K562 (cell line): ENCODE results near the gene DLST. TPM values are rescaled to one million over a fixed set of nuclear protein-coding genes. Genes with fewer than 3 reads are reported as not detected.
A peak's percentile ranks its signal among the peaks of the same experiment; 100 is the strongest.

Experiments used
- ATAC-seq: fragments of 200-7000 bp; cut with Tn5 transposase; 3 replicates; pipeline ENCODE4 v1.9.1; 2020; ENCODE audit warnings: moderate library complexity
- BruUV-seq: library from RNA; stranded (reverse); fragments of 400-500 nt; replicated peaks from 2 replicates; lab custom pipeline; 2021; lab: Mats Ljungman, UMichigan
- CTCF ChIA-PET: fragments of 300-600 bp; formaldehyde crosslinking; extraction: SDS; loops from one replicate; lab custom pipeline; 2021; ENCODE audit warnings: low intra/inter-chr PET ratio; lab: Yijun Ruan, JAX
- POLR2A ChIA-PET: fragments of 300-600, 350-650 bp; sonication (Branson Sonifier 250); formaldehyde crosslinking; extraction: SDS; loops from one replicate; lab custom pipeline; 2021; ENCODE audit warnings: antibody characterized with exemption, inconsistent platforms; lab: Yijun Ruan, JAX
- DNase-seq, 4 experiments: peaks; one replicate each; pipeline versions ENCODE4 v3.0.0 to v3.0.0-alpha.2; 2011 to 2018; ENCODE audit warnings: low spot score in 3 of 4, mixed read lengths in 3 of 4; ENCODE audit errors: extremely low read depth in 1 of 4
- FAIRE-seq: peaks from 2 replicates; lab custom pipeline; 2011; peaks lifted over from hg19 to GRCh38; lab: Jason Lieb, UNC
- H2AFZ ChIP-seq: 2 replicates; pipeline ENCODE4 v1.6.0; 2011; ENCODE audit warnings: low read depth, low read length, control low read depth, inconsistent platforms
- H3K27ac ChIP-seq: fragments of 200-600 bp; 3 replicates; pipeline ENCODE4 v1.8.0; 2011; ENCODE audit warnings: low read depth, mild to moderate bottlenecking, control low read depth, inconsistent platforms, low read length, moderate library complexity, mixed read lengths; ENCODE audit errors: extremely low read depth
- H3K27me3 ChIP-seq, 2 experiments: fragments of 300-600 bp in 1 of 2; 2 replicates in 1 of 2; 3 replicates in 1 of 2; pipeline versions ENCODE4 v1.6.0 to v1.8.0; 2011; ENCODE audit warnings: inconsistent platforms in 2 of 2, low read length in 2 of 2, mild to moderate bottlenecking in 1 of 2, mixed read lengths in 1 of 2, moderate library complexity in 1 of 2; ENCODE audit not compliant: control insufficient read depth in 2 of 2, insufficient read depth in 2 of 2
- H3K36me3 ChIP-seq: fragments of 300-600 bp; 3 replicates; pipeline ENCODE4 v1.8.0; 2011; ENCODE audit warnings: mild to moderate bottlenecking, low read length, inconsistent platforms; ENCODE audit not compliant: control insufficient read depth, insufficient read depth
- H3K4me1 ChIP-seq, 2 experiments: fragments of 200-600 bp in 1 of 2; replicated peaks in 1 of 2; 2 replicates in 1 of 2; 3 replicates in 1 of 2; pipeline versions ENCODE4 v1.5.1 to v1.8.0; 2011; ENCODE audit warnings: inconsistent platforms in 2 of 2, low read length in 2 of 2, mild to moderate bottlenecking in 1 of 2, mixed read lengths in 1 of 2, moderate library complexity in 1 of 2; ENCODE audit not compliant: control insufficient read depth in 2 of 2, insufficient read depth in 2 of 2
- H3K4me2 ChIP-seq: 2 replicates; pipeline ENCODE4 v1.6.1; 2011; ENCODE audit warnings: low read length, control low read depth, inconsistent platforms, mixed read lengths; ENCODE audit not compliant: insufficient read depth
- H3K4me3 ChIP-seq: fragments of 200-600 bp; sonication (generic), shearing (Covaris generic); 2 replicates; pipeline ENCODE4 v1.5.1; 2016; ENCODE audit warnings: control low read depth, inconsistent platforms
- H3K79me2 ChIP-seq: fragments of 200-600 bp; 3 replicates; pipeline ENCODE4 v1.8.0; 2011; ENCODE audit warnings: low read length, inconsistent platforms; ENCODE audit not compliant: control insufficient read depth, insufficient read depth
- H3K9ac ChIP-seq, 2 experiments: 2 replicates each; pipeline versions ENCODE4 v1.6.0 to v1.6.1; 2011; ENCODE audit warnings: low read depth in 2 of 2, low read length in 2 of 2, control low read depth in 1 of 2, inconsistent platforms in 1 of 2, mild to moderate bottlenecking in 1 of 2, mixed read lengths in 1 of 2; ENCODE audit not compliant: insufficient read depth in 1 of 2
- H3K9me1 ChIP-seq: one replicate; pipeline ENCODE4 v1.6.0; 2011; ENCODE audit warnings: inconsistent platforms, mild to moderate bottlenecking, low read length, moderate library complexity; ENCODE audit not compliant: control insufficient read depth, insufficient read depth
- H3K9me3 ChIP-seq: replicated peaks from 2 replicates; pipeline ENCODE4 v1.5.1; 2011; ENCODE audit warnings: low read depth, low read length, inconsistent platforms; ENCODE audit not compliant: control insufficient read depth, insufficient read depth
- H4K20me1 ChIP-seq: replicated peaks from 2 replicates; pipeline ENCODE4 v1.6.1; 2011; ENCODE audit warnings: low read length, inconsistent platforms, mixed read lengths; ENCODE audit not compliant: control insufficient read depth, insufficient read depth
- ARHGAP35 ChIP-seq: fragments of 450-650 bp; IDR thresholded peaks from 2 replicates; pipeline ENCODE4 v1.6.1; 2018; ENCODE audit not compliant: partially characterized antibody
- BCOR ChIP-seq: fragments of 450-650 bp; IDR thresholded peaks from 2 replicates; pipeline ENCODE4 v1.6.1; 2016
- ESRRB ChIP-seq: fragments of 250-450 bp; sonication (Bioruptor Pico); IDR thresholded peaks from 2 replicates; pipeline ENCODE4 v1.5.0; 2020; ENCODE audit warnings: mild to moderate bottlenecking, moderate library complexity, borderline replicate concordance
- FOS ChIP-seq: IDR thresholded peaks from 3 replicates; pipeline ENCODE4 v1.6.1; 2011; ENCODE audit not compliant: insufficient read length; ENCODE audit errors: extremely low read depth
- FOXJ2 ChIP-seq: fragments of 200-800 bp; sonication (Bioruptor generic); IDR thresholded peaks from 2 replicates; pipeline ENCODE4 v1.6.1; 2016; ENCODE audit warnings: missing genetic modification characterization, missing compliant biosample characterization
- GTF2E2 ChIP-seq: fragments of 200-800 bp; sonication (Bioruptor generic); IDR thresholded peaks from 2 replicates; pipeline ENCODE4 v1.6.1; 2016; ENCODE audit warnings: missing genetic modification characterization, missing compliant biosample characterization
- MCM3 ChIP-seq: fragments of 450-650 bp; IDR thresholded peaks from 2 replicates; pipeline ENCODE4 v1.6.1; 2016
- NBN ChIP-seq: fragments of 450-650 bp; IDR thresholded peaks from 2 replicates; pipeline ENCODE4 v1.6.1; 2016; ENCODE audit warnings: low read depth, mild to moderate bottlenecking
- NCOR1 ChIP-seq: fragments of 450-650 bp; IDR thresholded peaks from 2 replicates; pipeline ENCODE4 v1.6.1; 2016; ENCODE audit warnings: mild to moderate bottlenecking, moderate library complexity
- NR3C1 ChIP-seq: sonication (generic); formaldehyde crosslinking; IDR thresholded peaks from 2 replicates; pipeline ENCODE4 v1.8.1; 2022; ENCODE audit warnings: missing genetic modification reagents
- NR4A1 ChIP-seq, 2 experiments: fragments of 250-450 bp in 1 of 2; fragments of 450-650 bp in 1 of 2; sonication (Bioruptor Pico) in 1 of 2; IDR thresholded peaks; 2 replicates each; pipeline versions ENCODE4 v1.4.0 to v1.6.1; 2016 to 2020; ENCODE audit warnings: mild to moderate bottlenecking in 2 of 2, missing compliant biosample characterization in 1 of 2, missing genetic modification characterization in 1 of 2, moderate library complexity in 1 of 2
- PATZ1 ChIP-seq: fragments of 250-450 bp; sonication (Bioruptor Pico); IDR thresholded peaks from 2 replicates; pipeline ENCODE4 v1.5.0; 2020; ENCODE audit warnings: mild to moderate bottlenecking, borderline replicate concordance
- PTTG1 ChIP-seq: fragments of 450-650 bp; IDR thresholded peaks from 2 replicates; pipeline ENCODE4 v1.6.1; 2016; ENCODE audit warnings: low read depth, mild to moderate bottlenecking, missing genetic modification characterization, missing compliant biosample characterization
- SMAD4 ChIP-seq: fragments of 250-450 bp; sonication (Bioruptor Pico); conservative IDR thresholded peaks from 2 replicates; pipeline ENCODE4 v1.8.0; 2021; ENCODE audit warnings: inconsistent platforms, mild to moderate bottlenecking, moderate library complexity
- TBL1XR1 ChIP-seq, 2 experiments: IDR thresholded peaks; 2 replicates each; pipeline ENCODE4 v1.6.1; 2012; ENCODE audit warnings: improper control_type of control experiment in 2 of 2, low read length in 2 of 2, mild to moderate bottlenecking in 1 of 2
- TGIF2 ChIP-seq: sonication (generic); formaldehyde crosslinking; IDR thresholded peaks from 2 replicates; pipeline ENCODE4 v1.8.1; 2022; ENCODE audit warnings: mild to moderate bottlenecking, missing genetic modification reagents, moderate library complexity
- VEZF1 ChIP-seq: fragments of 200-800 bp; sonication (Bioruptor generic); IDR thresholded peaks from 2 replicates; pipeline ENCODE4 v1.6.1; 2017; ENCODE audit warnings: missing genetic modification characterization, missing compliant biosample characterization
- ZNF121 ChIP-seq: sonication (generic); formaldehyde crosslinking; conservative IDR thresholded peaks from 2 replicates; pipeline ENCODE4 v1.8.0; 2022; ENCODE audit warnings: missing genetic modification reagents
- ZNF41 ChIP-seq: fragments of 250-450 bp; sonication (Bioruptor Pico); conservative IDR thresholded peaks from 2 replicates; pipeline ENCODE4 v1.4.0; 2020; ENCODE audit warnings: mild to moderate bottlenecking
- WGBS: fragments of 100-300 bp; shearing (Covaris generic); methylation state at CpG from one replicate; pipeline ENCODE4 v1.1.6; 2016; ENCODE audit warnings: low coverage, mixed read lengths; ENCODE audit not compliant: insufficient coverage; ENCODE audit errors: missing lambda C conversion rate; 5-methylcytosine and 5-hydroxymethylcytosine counted together
- in situ Hi-C: fragments of 300-500 bp; cut with MboI; formaldehyde crosslinking; loops from 4 replicates; pipeline ENCODE4 v1.15.0; 2018; ENCODE audit warnings: inconsistent platforms, mixed read lengths
- intact Hi-C: fragments of 100-400 bp; cut with micrococcal nuclease; formaldehyde crosslinking; loops from 2 replicates; pipeline ENCODE4 v1.14.2; 2022
- polyA plus RNA-seq, 8 experiments: library from polyadenylated mRNA; depleted of rRNA in 4 of 8; stranded (reverse) in 5 of 8; unstranded in 3 of 8; fragments of >200 nt; fragmentation: Nextera tagmentation in 2 of 8; fragmentation: Illumina TruSeq in 1 of 8; extraction: Ambion mirVana in 2 of 8; extraction: Trizol in 1 of 8; gene quantifications; 2 replicates each; pipeline versions ENCODE4 v1.2.1 to v1.2.3, GENCODE V29; 2011 to 2014; ENCODE audit warnings: inconsistent platforms in 1 of 8, missing spikeins in 1 of 8
- total RNA-seq, 7 experiments: library from RNA; depleted of rRNA in 6 of 7; stranded (reverse); fragments of >200 nt in 6 of 7; fragmentation: Illumina TruSeq in 2 of 7; extraction: Trizol in 2 of 7; gene quantifications; 2 replicates each; pipeline versions ENCODE4 v1.2.1 to v1.2.3, GENCODE V29; 2011 to 2021; ENCODE audit warnings: low replicate concordance in 1 of 7

The DLST gene
- total and polyA plus RNA-seq, 9 of the 15 experiments (the other 6 are each of a cell fraction or from before 2014, with no cell fraction given) = 3.0 to 73.7 (median 45.4) TPM

- TF ChIP-seq PATZ1 (no peak), NCOR1 (no peak), PTTG1 (no peak)
Measured at GRCh38 chr14:74951443-74952179, 69.9 kb downstream of the DLST start (continued).

- ATAC-seq (no peak), DNase-seq (no peak), FAIRE-seq (no peak)
- Histone ChIP-seq H3K36me3 (no peaks in the 10 kb centered on the region), H3K9ac (peak overlapping the region in 1 of 2 experiments; percentile 36; a peak in 2 of 4 replicates), H3K4me3 (no peak overlapping the region), H3K79me2 (no peaks in the 10 kb centered on the region), H3K4me2 (no peak overlapping the region), H4K20me1 (no peaks in the 10 kb centered on the region), H3K27ac (no peak overlapping the region), H3K9me3 (no peaks in the 10 kb centered on the region), H3K27me3 (no peaks in the 10 kb centered on the region), H2AFZ (no peak overlapping the region), H3K9me1 (no peaks in the 10 kb centered on the region), H3K4me1 (peaks cover 0 to 55% of the 10 kb centered on the region in 2 experiments; a peak in 3 of 5 replicates)
- WGBS = 34% methylated on average over 6 of the region's 6 CpGs
- in situ Hi-C loops = no loop called here
- CTCF ChIA-PET = no interaction called here
- intact Hi-C loops = no loop called here
- no TSS peak for BruUV-seq
- POLR2A ChIA-PET = no interaction called here
- TF ChIP-seq NR4A1 (CRISPR knock-in tag; IDR thresholded peaks at IDR 0.05) = no peak
- no peak for TF ChIP-seq NR4A1 (tag; IDR thresholded peaks at IDR 0.05)
- no peak for TF ChIP-seq ZNF121 (CRISPR knock-in tag)
- no peak for TF ChIP-seq ZNF41 (CRISPR knock-in tag)
- TF ChIP-seq MCM3 = no peak
- TF ChIP-seq BCOR = no peak
- no peak for TF ChIP-seq TBL1XR1 (IDR thresholded peaks at IDR 0.05; ENCODE audit: low read length in 2 of 2)
- no peak for TF ChIP-seq VEZF1 (CRISPR knock-in tag)
- TF ChIP-seq FOXJ2 = no peak
- TF ChIP-seq SMAD4 (CRISPR knock-in tag) = no peak
- TF ChIP-seq NBN = no peak
- TF ChIP-seq ARHGAP35 = no peak
- no peak for TF ChIP-seq TGIF2 (CRISPR knock-in tag)
- TF ChIP-seq GTF2E2 (tag) = no peak
- TF ChIP-seq FOS = no peak
- no peak for TF ChIP-seq NR3C1 (CRISPR knock-in tag)
- TF ChIP-seq ESRRB (CRISPR knock-in tag) = no peak
Measured at GRCh38 chr14:74952180-74952665, 70.5 kb downstream of the DLST start.
